Measurements from ENCODE around the gene WDR76. TPM values are rescaled to one million over a fixed set of nuclear protein-coding genes. Genes with fewer than 3 reads are reported as not detected.

The WDR76 gene
- polyA plus RNA-seq, 1 experiment: 1.5 TPM

DNA sequence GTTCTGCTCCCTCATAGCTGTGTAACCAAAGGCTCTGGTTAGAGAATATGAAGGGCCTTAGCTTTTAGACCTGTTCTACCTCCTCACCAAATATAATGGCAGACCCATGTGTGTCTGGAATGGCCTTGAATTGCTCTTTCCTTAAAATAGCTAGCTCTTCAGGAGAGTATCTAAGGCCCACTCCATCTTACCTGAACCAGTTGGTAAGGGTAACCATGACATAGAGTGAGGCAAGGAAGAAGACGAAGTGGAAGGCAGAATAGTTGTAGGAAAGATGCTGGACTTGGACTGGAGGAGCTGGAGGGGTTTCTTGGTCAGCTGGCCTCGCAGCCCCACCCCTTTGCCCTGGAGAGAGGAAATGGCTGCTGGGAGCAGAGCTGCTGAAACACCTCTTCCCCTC, 31.6 kb upstream of the WDR76 start:
- TF ChIP-seq, protein P1, sequence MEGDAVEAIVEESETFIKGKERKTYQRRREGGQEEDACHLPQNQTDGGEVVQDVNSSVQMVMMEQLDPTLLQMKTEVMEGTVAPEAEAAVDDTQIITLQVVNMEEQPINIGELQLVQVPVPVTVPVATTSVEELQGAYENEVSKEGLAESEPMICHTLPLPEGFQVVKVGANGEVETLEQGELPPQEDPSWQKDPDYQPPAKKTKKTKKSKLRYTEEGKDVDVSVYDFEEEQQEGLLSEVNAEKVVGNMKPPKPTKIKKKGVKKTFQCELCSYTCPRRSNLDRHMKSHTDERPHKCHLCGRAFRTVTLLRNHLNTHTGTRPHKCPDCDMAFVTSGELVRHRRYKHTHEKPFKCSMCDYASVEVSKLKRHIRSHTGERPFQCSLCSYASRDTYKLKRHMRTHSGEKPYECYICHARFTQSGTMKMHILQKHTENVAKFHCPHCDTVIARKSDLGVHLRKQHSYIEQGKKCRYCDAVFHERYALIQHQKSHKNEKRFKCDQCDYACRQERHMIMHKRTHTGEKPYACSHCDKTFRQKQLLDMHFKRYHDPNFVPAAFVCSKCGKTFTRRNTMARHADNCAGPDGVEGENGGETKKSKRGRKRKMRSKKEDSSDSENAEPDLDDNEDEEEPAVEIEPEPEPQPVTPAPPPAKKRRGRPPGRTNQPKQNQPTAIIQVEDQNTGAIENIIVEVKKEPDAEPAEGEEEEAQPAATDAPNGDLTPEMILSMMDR (IDR thresholded peaks at IDR 0.05; ENCODE audit: insufficient read depth, low read depth, low read length): no peak
- H3K4me3 ChIP-seq (ENCODE audit: low read depth, low read length): no peak overlapping the region
- ChIA-PET POLR2A (no interaction called here), CTCF (interaction anchor here (1.6 to 2.8 kb wide), 2 partner anchors 18 to 25 kb away, joined by 5 to 11 read pairs; partner anchors contain the start of gene ELL3)
- peaks cover 29% of the 10 kb centered on the region for H3K36me3 ChIP-seq (ENCODE audit: control insufficient read depth, insufficient read depth, low read length)
- H3K27me3 ChIP-seq (ENCODE audit: control insufficient read depth, insufficient read depth, low read length): no peaks in the 10 kb centered on the region
- DNase-seq (ENCODE audit: low read depth): no peak

DNA sequence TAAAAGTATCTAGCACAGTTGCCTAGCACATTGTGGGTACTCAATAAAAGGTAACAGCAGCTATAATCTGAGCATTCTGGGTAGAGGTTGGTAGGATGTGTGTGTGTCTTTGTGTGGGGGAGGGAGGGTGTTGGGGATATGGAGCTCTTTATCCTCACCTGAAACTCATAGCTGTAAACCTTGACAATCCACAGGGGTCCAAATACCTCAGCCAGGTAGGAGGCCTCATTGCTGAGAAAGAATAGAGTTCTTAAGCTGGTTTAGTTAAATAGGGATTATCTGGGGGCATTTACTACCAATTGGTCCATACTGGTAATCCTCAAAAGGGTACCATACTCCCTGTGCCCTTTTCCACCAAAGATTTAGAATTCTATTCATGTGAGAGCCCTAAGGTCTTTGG, 30.8 kb upstream of the WDR76 start:
- TF ChIP-seq, protein P1 (IDR thresholded peaks at IDR 0.05; ENCODE audit: insufficient read depth, low read depth, low read length): no peak
- H3K36me3 ChIP-seq (ENCODE audit: control insufficient read depth, insufficient read depth, low read length): peaks cover 29% of the 10 kb centered on the region
- H3K4me3 ChIP-seq (ENCODE audit: low read depth, low read length): no peak overlapping the region
- ChIA-PET POLR2A (no interaction called here), CTCF (interaction anchor here (1.6 kb wide), 1 partner anchor 26 kb away, joined by 5 read pairs; no protein-coding TSS in a partner anchor)
- DNase-seq (ENCODE audit: low read depth): no peak
- H3K27me3 ChIP-seq (ENCODE audit: control insufficient read depth, insufficient read depth, low read length): no peaks in the 10 kb centered on the region

DNA sequence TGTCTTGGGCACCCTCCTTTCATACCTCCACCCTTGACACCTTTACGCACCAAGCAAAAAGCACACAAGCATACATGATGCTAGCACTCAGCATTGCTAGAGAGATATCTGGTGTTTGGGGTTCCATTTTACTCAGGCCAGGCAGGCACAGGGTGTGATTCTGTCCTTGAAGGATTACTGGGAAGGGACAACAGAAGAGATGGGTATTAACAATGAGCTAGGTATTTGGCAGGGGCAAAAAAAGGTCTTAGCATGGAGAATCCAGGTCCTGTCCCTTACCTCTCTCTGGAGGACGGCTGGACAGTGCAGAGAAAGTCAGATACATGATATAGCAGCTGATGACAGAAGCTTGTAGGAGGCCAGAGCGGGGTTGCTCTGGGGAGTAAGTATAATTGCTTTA, 30.2 kb upstream of the WDR76 start:
- POLR2A ChIA-PET: interaction anchor here (0.6 kb wide), 1 partner anchor 20 kb away, joined by 8 read pairs; no protein-coding TSS in a partner anchor
- CTCF ChIA-PET: interaction anchor here (1.1 to 1.6 kb wide), 2 partner anchors 8 to 27 kb away, joined by 5 read pairs; no protein-coding TSS in a partner anchor
- peaks cover 29% of the 10 kb centered on the region for H3K36me3 ChIP-seq (ENCODE audit: control insufficient read depth, insufficient read depth, low read length)
- H3K27me3 ChIP-seq (ENCODE audit: control insufficient read depth, insufficient read depth, low read length): no peaks in the 10 kb centered on the region
- no peak overlapping the region for H3K4me3 ChIP-seq (ENCODE audit: low read depth, low read length)
- DNase-seq (ENCODE audit: low read depth): no peak
- TF ChIP-seq, protein P1 (IDR thresholded peaks at IDR 0.05; ENCODE audit: insufficient read depth, low read depth, low read length): no peak

DNA sequence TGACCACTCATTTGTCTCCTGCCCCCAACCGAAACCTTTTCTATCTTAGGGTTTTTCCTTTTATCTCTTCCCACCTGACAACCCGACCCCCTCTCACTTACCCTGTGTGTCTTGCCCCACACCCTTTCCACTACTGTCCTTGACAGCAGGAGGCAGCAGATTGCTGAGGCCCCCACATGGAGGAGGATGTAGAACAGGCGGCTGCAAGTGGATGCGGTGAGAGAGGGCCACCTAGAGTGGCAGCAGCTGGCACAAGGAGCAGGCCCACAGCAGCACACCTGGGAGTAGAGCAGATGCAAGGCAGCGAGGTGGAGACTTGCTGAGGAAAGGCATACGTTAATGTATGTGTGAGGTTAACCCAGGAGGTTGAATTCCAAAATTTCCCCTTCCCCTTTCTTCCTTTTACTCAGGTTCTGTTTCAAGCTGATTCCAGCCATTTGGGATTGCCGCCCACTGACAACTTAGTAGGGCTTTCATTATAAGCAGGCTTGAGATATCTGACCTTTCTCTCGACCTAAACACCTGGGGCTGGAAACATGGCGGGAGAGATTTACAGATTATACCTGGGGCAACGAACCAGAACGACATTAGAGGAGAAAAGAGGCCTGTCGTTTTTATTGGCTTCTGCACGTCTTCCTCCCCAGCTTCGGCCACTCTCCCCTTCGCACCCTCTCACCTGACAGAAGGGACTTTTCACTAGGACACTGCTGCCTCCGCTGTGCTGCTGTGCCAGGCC, 27.4 kb upstream of the WDR76 start:
- H3K4me3 ChIP-seq (ENCODE audit: low read depth, low read length): no peak overlapping the region
- ChIA-PET POLR2A (no interaction called here), CTCF (interaction anchor here (1.2 to 1.5 kb wide), 2 partner anchors 8 to 23 kb away, joined by 3 to 4 read pairs; partner anchors contain the start of gene ELL3)
- no peak for DNase-seq (ENCODE audit: low read depth)
- H3K27me3 ChIP-seq (ENCODE audit: control insufficient read depth, insufficient read depth, low read length): no peaks in the 10 kb centered on the region
- TF ChIP-seq, protein P1 (IDR thresholded peaks at IDR 0.05; ENCODE audit: insufficient read depth, low read depth, low read length): no peak
- H3K36me3 ChIP-seq (ENCODE audit: control insufficient read depth, insufficient read depth, low read length): peaks cover 19% of the 10 kb centered on the region

DNA sequence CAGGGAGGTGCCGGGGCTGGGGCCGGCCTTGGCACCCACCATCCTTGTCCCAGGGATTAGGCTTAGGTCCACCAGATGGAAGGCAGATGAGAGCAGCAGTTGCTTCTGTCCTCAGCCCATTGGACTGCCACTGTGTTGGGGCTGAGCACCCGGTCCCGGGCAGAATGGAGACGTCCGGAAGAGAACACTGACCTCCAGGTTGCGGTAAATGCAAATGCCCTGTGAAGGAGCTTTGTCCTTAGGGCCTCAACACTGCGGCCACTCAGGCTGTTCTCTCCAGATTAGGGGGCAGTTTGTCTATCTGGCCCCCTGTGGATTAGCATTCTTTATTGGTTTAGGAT, 26.9 kb upstream of the WDR76 start, which contains the start of gene SERINC4:
Gene SERINC4, minus strand, starts transcription at position 276 of the 341 bp plus-strand sequence. Its CDS starts 234 bp downstream, at position 42.
- POLR2A ChIA-PET: no interaction called here
- peak within 1 kb of the TSS; percentile 81 for H3K4me3 ChIP-seq (ENCODE audit: low read depth, low read length)
- no peak for DNase-seq (ENCODE audit: low read depth)
- CTCF ChIA-PET: interaction anchor here (1.0 to 1.5 kb wide), 3 partner anchors 8 to 29 kb away, joined by 3 to 5 read pairs (median 4); partner anchors contain the start of gene ELL3
- TF ChIP-seq, protein P1 (IDR thresholded peaks at IDR 0.05; ENCODE audit: insufficient read depth, low read depth, low read length): no peak
- peaks cover 16% of the 10 kb centered on the region for H3K36me3 ChIP-seq (ENCODE audit: control insufficient read depth, insufficient read depth, low read length)
- no peaks in the 10 kb centered on the region for H3K27me3 ChIP-seq (ENCODE audit: control insufficient read depth, insufficient read depth, low read length)
